ENCODE measurements around the gene EFHD2.
"Not testable (repeated sequence)": the region's sequence is repeated elsewhere in the genome, so short reads cannot be mapped to it uniquely, and the experiment has no call there.

Gene EFHD2

GRCh38 chr1:15388201-15388880 is 21.3 kb upstream of the EFHD2 start:
- no peak for DNase-seq (ENCODE audit: low spot score)

GRCh38 chr1:15389828-15390227 is 19.9 kb upstream of the EFHD2 start:
- DNase-seq (ENCODE audit: low spot score): not testable (repeated sequence)

GRCh38 chr1:15390667-15391066 is 19.0 kb upstream of the EFHD2 start:
- DNase-seq (ENCODE audit: low spot score): no peak

- no peak for DNase-seq (ENCODE audit: low spot score)
Observed at GRCh38 chr1:15391366-15391765, 18.3 kb upstream of the EFHD2 start.

- DNase-seq (ENCODE audit: low spot score): no peak
Observed at GRCh38 chr1:15393475-15394257, 16.0 kb upstream of the EFHD2 start.

GRCh38 chr1:15394258-15394690 is 15.4 kb upstream of the EFHD2 start:
- DNase-seq (ENCODE audit: low spot score): no peak

GRCh38 chr1:15397236-15397635 is 12.5 kb upstream of the EFHD2 start:
- DNase-seq (ENCODE audit: low spot score): no peak

- DNase-seq (ENCODE audit: low spot score): no peak
Observed at GRCh38 chr1:15399710-15400109, 10.0 kb upstream of the EFHD2 start.

- DNase-seq (ENCODE audit: low spot score): no peak
Observed at GRCh38 chr1:15400627-15401026, 9.1 kb upstream of the EFHD2 start.

GRCh38 chr1:15401391-15402055 is 8.2 kb upstream of the EFHD2 start:
- no peak for DNase-seq (ENCODE audit: low spot score)

GRCh38 chr1:15402809-15403450 is 6.8 kb upstream of the EFHD2 start:
- no peak for DNase-seq (ENCODE audit: low spot score)

- DNase-seq (ENCODE audit: low spot score): no peak
Observed at GRCh38 chr1:15403962-15404580, 5.6 kb upstream of the EFHD2 start.

GRCh38 chr1:15405106-15405850 is 4.4 kb upstream of the EFHD2 start:
- DNase-seq (ENCODE audit: low spot score): no peak

- DNase-seq (ENCODE audit: low spot score): no peak
Observed at GRCh38 chr1:15406614-15407559, 2.8 kb upstream of the EFHD2 start.

- DNase-seq (ENCODE audit: low spot score): no peak
Observed at GRCh38 chr1:15407580-15407979, 2.1 kb upstream of the EFHD2 start.

GRCh38 chr1:15408890-15409387 is 749 bp upstream of the EFHD2 start:
- DNase-seq (ENCODE audit: low spot score): no peak

- no peak for DNase-seq (ENCODE audit: low spot score)
Observed at GRCh38 chr1:15410223-15410883, 665 bp downstream of the EFHD2 start.

- DNase-seq (ENCODE audit: low spot score): no peak
Observed at GRCh38 chr1:15410884-15411245, 1.2 kb downstream of the EFHD2 start.

GRCh38 chr1:15411593-15412137 is 2.0 kb downstream of the EFHD2 start:
- no peak for DNase-seq (ENCODE audit: low spot score)

Measured in LoVo (cell line).